HepG2 (cell line): ENCODE results near the gene FSHR.

Source experiments
- CBX2 ChIP-seq, 2 experiments: fragments of 200-600 bp in 1 of 2; sonication (generic); formaldehyde crosslinking in 1 of 2; IDR thresholded peaks; 2 replicates each; pipeline versions ENCODE4 v1.7.0 to v1.8.1; 2018 to 2022; ENCODE audit warnings: low read depth in 2 of 2, low read length in 1 of 2, mild to moderate bottlenecking in 1 of 2, missing genetic modification reagents in 1 of 2
- KLF9 ChIP-seq: IDR thresholded peaks from 2 replicates; pipeline ENCODE4 v1.6.1; 2016; ENCODE audit warnings: low read depth
- POLR2A ChIP-seq, 2 experiments: IDR thresholded peaks; 2 replicates each; pipeline ENCODE4 v1.6.1; 2011; ENCODE audit warnings: low read depth in 2 of 2, low read length in 2 of 2, mild to moderate bottlenecking in 1 of 2, moderate library complexity in 1 of 2; ENCODE audit not compliant: insufficient read depth in 1 of 2
- POLR2G ChIP-seq: fragments of 200-400 bp; formaldehyde crosslinking; IDR thresholded peaks from 2 replicates; pipeline ENCODE4 v1.6.1; 2018; ENCODE audit warnings: mild to moderate bottlenecking, low read depth, low read length, moderate library complexity
- ZNF124 ChIP-seq: sonication (generic); formaldehyde crosslinking; IDR thresholded peaks from 2 replicates; pipeline ENCODE4 v1.4.0; 2020; ENCODE audit warnings: missing genetic modification reagents
- ZNF501 ChIP-seq: sonication (generic); formaldehyde crosslinking; IDR thresholded peaks from 2 replicates; pipeline ENCODE4 v1.5.1; 2020; ENCODE audit warnings: mild to moderate bottlenecking, moderate library complexity, missing genetic modification reagents
- ZNF660 ChIP-seq: sonication (generic); formaldehyde crosslinking; IDR thresholded peaks from 2 replicates; pipeline ENCODE4 v1.5.1; 2020; ENCODE audit warnings: mild to moderate bottlenecking, low read depth, missing genetic modification reagents, borderline replicate concordance
- ZNF777 ChIP-seq: sonication (generic); formaldehyde crosslinking; IDR thresholded peaks from 2 replicates; pipeline ENCODE4 v1.4.0; 2020; ENCODE audit warnings: missing genetic modification reagents

DNA sequence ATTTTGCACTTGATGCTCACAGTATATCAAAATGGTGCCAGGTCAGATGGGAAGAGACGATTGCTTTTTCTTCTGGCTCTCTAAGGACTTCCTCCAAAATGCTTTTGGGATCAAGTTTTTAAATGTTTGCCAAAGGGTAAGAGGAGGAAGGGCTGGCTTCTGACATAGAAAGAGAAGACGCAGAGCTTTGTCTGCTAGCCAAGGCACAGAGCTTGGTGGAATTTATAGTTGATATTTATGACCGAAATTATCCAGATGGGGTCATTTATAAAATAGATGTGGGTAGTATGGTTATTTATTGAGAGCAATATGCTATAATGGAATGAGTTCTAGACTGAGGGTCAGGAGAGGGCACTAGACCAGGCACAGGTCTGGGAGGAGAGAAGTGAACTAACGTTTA, 193.3 kb downstream of the FSHR start:
- TF ChIP-seq ZNF124 (CRISPR knock-in tag) (no peak), POLR2A (IDR thresholded peaks at IDR 0.05; ENCODE audit: insufficient read depth in 1 of 2, low read depth in 2 of 2, low read length in 2 of 2) (no peak), ZNF660 (CRISPR knock-in tag) (no peak), ZNF777 (CRISPR knock-in tag) (no peak), POLR2G (no peak), CBX2 (IDR thresholded peaks at IDR 0.05; ENCODE audit: low read depth, low read length) (no peak), CBX2 (CRISPR knock-in tag; IDR thresholded peaks at IDR 0.05; ENCODE audit: low read depth) (no peak), ZNF501 (CRISPR knock-in tag) (no peak), KLF9 (CRISPR knock-in tag) (no peak)
